ENCODE data around the gene COX10.
"Not testable (repeated sequence)": the region's sequence is repeated elsewhere in the genome, so short reads cannot be mapped to it uniquely, and the experiment has no call there.

The COX10 gene

GRCh38 chr17:14227052-14227451 is 157.7 kb downstream of the COX10 start:
- TF ChIP-seq ZFX (IDR thresholded peaks at IDR 0.05) = no peak
- no peak for TF ChIP-seq CTCF (conservative IDR thresholded peaks at IDR 0.05)
- no peak overlapping the region for H3K27ac ChIP-seq

- TF ChIP-seq CTCF (conservative IDR thresholded peaks at IDR 0.05) (no peak), ZFX (IDR thresholded peaks at IDR 0.05) (no peak)
These were observed 159.6 kb downstream of the COX10 start for GRCh38 chr17:14228903-14229302.

GRCh38 chr17:14231187-14231586 is 161.9 kb downstream of the COX10 start:
- H3K27ac ChIP-seq = not testable (repeated sequence)

More at GRCh38 chr17:14228903-14229302, 159.6 kb downstream of the COX10 start:
- H3K27ac ChIP-seq = no peak overlapping the region

- not testable (repeated sequence) for H3K27ac ChIP-seq
These were observed 165.7 kb downstream of the COX10 start for GRCh38 chr17:14235047-14235446.

DNA sequence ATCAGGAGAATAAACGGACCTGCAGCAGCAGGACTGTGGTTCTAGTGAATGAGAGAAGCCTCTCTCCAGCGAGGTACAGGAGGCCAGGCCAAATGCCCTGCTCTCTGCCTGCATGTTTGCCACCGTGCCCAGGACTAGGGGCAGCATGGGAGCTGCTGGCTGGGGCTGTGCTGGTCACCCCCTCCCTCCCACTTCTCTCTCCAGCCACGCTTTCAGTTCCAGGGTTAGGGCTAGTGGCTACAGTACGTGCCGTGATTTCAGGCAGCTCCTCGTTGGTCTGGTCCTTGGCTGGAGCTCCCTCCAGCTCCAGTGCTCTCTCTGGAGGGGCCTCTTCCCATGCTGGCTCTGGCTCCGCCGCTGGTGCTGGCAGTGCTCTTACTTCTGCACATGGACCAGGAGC is 166.7 kb downstream of the COX10 start:
- not testable (repeated sequence) for H3K27ac ChIP-seq

GRCh38 chr17:14236762-14237161 is 167.5 kb downstream of the COX10 start, which contains the start of gene CDRT15:
CDRT15 (minus strand) TSS chr17:14236862; CDS start chr17:14236833, 29 bp downstream.
- not testable (repeated sequence) for H3K27ac ChIP-seq

DNA sequence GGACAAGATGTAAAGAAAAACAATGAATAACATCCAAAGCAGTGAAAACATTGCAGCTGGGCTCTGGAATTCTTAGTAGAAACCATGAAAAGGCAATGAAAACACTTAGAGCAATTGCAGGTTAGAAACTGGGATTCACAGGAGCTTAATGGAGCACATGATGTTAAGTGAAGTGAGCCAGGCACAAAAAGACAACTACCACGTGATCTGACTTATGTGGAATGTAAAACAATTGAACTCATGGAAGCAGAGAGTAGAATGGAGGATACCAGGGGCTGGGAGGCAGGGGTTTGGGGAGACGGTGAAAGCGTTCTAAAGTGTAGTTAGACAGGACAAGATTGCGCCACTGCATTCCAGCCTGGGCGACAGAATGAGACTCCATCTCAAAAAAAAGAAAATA is 170.0 kb downstream of the COX10 start:
- H3K27ac ChIP-seq = not testable (repeated sequence)

- TF ChIP-seq CTCF (conservative IDR thresholded peaks at IDR 0.05) = no peak
- TF ChIP-seq ZFX (IDR thresholded peaks at IDR 0.05) = no peak
- H3K27ac ChIP-seq = no peak overlapping the region
These were observed 175.7 kb downstream of the COX10 start for GRCh38 chr17:14245002-14245401.

GRCh38 chr17:14245629-14246028 is 176.3 kb downstream of the COX10 start:
- no peak for TF ChIP-seq ZFX (IDR thresholded peaks at IDR 0.05)
- TF ChIP-seq CTCF (conservative IDR thresholded peaks at IDR 0.05) = no peak
- H3K27ac ChIP-seq = no peak overlapping the region
